ENCODE measurements around the gene PCDH9.
A peak's percentile ranks its signal among the peaks of the same experiment; 100 is the strongest.

Gene PCDH9

DNA sequence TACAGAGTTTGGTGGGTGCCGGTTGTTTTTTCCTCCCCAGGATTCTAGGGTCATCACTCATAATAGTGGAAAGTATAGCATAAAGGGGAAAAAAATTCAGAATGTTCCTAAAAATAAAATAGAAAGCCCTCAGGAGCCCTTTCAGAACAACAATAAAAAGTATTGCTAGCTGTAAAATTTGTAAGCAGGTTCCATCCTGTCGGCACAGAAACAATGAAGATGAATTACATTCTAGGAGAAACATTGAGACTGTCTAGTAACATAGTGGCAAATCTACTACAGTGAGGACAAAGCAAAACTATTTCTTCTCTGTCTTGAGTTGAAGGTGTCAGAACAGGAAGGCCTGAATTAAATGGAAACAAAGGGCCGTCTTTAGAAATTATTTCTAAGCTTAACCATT lies 870.7 kb downstream of the PCDH9 start:
- H4K20me1 ChIP-seq (ENCODE audit: insufficient read depth, low read length): no peaks in the 10 kb centered on the region
- H3K4me2 ChIP-seq (ENCODE audit: low read length): no peak overlapping the region
- no peak overlapping the region for H3K27ac ChIP-seq (ENCODE audit: low read length)
- TF ChIP-seq, protein P1, sequence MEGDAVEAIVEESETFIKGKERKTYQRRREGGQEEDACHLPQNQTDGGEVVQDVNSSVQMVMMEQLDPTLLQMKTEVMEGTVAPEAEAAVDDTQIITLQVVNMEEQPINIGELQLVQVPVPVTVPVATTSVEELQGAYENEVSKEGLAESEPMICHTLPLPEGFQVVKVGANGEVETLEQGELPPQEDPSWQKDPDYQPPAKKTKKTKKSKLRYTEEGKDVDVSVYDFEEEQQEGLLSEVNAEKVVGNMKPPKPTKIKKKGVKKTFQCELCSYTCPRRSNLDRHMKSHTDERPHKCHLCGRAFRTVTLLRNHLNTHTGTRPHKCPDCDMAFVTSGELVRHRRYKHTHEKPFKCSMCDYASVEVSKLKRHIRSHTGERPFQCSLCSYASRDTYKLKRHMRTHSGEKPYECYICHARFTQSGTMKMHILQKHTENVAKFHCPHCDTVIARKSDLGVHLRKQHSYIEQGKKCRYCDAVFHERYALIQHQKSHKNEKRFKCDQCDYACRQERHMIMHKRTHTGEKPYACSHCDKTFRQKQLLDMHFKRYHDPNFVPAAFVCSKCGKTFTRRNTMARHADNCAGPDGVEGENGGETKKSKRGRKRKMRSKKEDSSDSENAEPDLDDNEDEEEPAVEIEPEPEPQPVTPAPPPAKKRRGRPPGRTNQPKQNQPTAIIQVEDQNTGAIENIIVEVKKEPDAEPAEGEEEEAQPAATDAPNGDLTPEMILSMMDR (IDR thresholded peaks at IDR 0.05; ENCODE audit: low read depth, low read length): no peak
- no peak for TF ChIP-seq EZH2phosphoT487 (IDR thresholded peaks at IDR 0.05; ENCODE audit: low read depth)
- no peaks in the 10 kb centered on the region for H3K36me3 ChIP-seq (replicated peaks; ENCODE audit: low read depth, low read length)
- peaks cover 38% of the 10 kb centered on the region for H3K4me1 ChIP-seq (ENCODE audit: low read length)
- no peaks in the 10 kb centered on the region for H3K27me3 ChIP-seq (ENCODE audit: low read depth, low read length)
- H3K9me3 ChIP-seq (ENCODE audit: insufficient read depth, low read length): no peaks in the 10 kb centered on the region
- no peak overlapping the region for H3K9ac ChIP-seq (ENCODE audit: low read length)
- H2AFZ ChIP-seq (ENCODE audit: low read depth, low read length): no peak overlapping the region
- H3K79me2 ChIP-seq (ENCODE audit: low read length): no peaks in the 10 kb centered on the region
- no peak overlapping the region for H3K4me3 ChIP-seq (ENCODE audit: low read length)

DNA sequence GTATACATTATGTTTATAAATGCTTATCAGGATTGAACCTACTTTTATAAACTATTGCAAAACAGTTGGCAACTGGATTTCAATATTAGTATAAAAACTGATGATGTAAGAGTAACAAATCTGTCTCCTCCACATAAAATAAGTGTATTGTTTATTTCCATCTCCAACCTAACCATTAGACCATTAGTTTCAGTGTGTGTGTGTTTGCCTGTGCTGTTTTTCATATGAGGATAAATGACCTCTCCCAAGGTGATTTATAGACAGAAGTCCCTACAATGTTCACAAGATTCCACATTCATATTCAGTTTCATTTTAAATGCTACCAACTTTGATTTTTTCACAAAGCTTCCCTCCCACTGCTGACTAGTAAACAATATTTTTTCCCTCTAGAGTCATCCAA lies 871.6 kb downstream of the PCDH9 start:
- H3K36me3 ChIP-seq (replicated peaks; ENCODE audit: low read depth, low read length): no peaks in the 10 kb centered on the region
- no peaks in the 10 kb centered on the region for H3K79me2 ChIP-seq (ENCODE audit: low read length)
- H3K9me3 ChIP-seq (ENCODE audit: insufficient read depth, low read length): no peaks in the 10 kb centered on the region
- no peaks in the 10 kb centered on the region for H3K27me3 ChIP-seq (ENCODE audit: low read depth, low read length)
- no peak overlapping the region for H3K9ac ChIP-seq (ENCODE audit: low read length)
- H3K27ac ChIP-seq (ENCODE audit: low read length): no peak overlapping the region
- no peaks in the 10 kb centered on the region for H4K20me1 ChIP-seq (ENCODE audit: insufficient read depth, low read length)
- H3K4me2 ChIP-seq (ENCODE audit: low read length): no peak overlapping the region
- peaks cover 37% of the 10 kb centered on the region for H3K4me1 ChIP-seq (ENCODE audit: low read length)
- no peak overlapping the region for H2AFZ ChIP-seq (ENCODE audit: low read depth, low read length)
- TF ChIP-seq, protein P1 (IDR thresholded peaks at IDR 0.05; ENCODE audit: low read depth, low read length): no peak
- TF ChIP-seq EZH2phosphoT487 (IDR thresholded peaks at IDR 0.05; ENCODE audit: low read depth): no peak
- H3K4me3 ChIP-seq (ENCODE audit: low read length): no peak overlapping the region

DNA sequence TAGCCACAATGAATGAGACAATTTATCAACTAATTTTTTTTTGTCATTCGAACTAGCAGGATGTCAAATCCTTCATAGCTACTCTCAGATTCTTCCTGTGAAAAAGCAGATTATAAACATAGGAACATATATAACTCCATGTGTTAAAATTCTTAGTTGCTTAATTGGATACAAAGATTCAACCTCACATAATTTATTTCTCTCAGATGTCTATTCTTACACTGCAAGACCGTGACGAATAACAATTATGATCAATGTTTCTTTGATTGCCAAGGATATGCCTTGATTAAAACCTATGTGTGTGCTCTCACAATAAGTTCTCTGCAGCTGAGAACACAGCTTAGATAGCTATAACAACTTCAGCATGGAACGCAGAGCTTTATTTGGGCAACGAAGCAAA lies 872.7 kb downstream of the PCDH9 start:
- Histone ChIP-seq H3K27ac (ENCODE audit: low read length) (no peak overlapping the region), H3K79me2 (ENCODE audit: low read length) (no peaks in the 10 kb centered on the region), H3K27me3 (ENCODE audit: low read depth, low read length) (no peaks in the 10 kb centered on the region), H3K9me3 (ENCODE audit: insufficient read depth, low read length) (no peaks in the 10 kb centered on the region), H3K4me1 (ENCODE audit: low read length) (peaks cover 26% of the 10 kb centered on the region), H3K36me3 (replicated peaks; ENCODE audit: low read depth, low read length) (no peaks in the 10 kb centered on the region), H3K4me3 (ENCODE audit: low read length) (no peak overlapping the region), H3K4me2 (ENCODE audit: low read length) (no peak overlapping the region), H3K9ac (ENCODE audit: low read length) (no peak overlapping the region), H2AFZ (ENCODE audit: low read depth, low read length) (no peak overlapping the region), H4K20me1 (ENCODE audit: insufficient read depth, low read length) (no peaks in the 10 kb centered on the region)
- TF ChIP-seq EZH2phosphoT487 (IDR thresholded peaks at IDR 0.05; ENCODE audit: low read depth): no peak
- TF ChIP-seq, protein P1 (IDR thresholded peaks at IDR 0.05; ENCODE audit: low read depth, low read length): no peak

GRCh38 chr13:66354879-66355751 lies 875.0 kb downstream of the PCDH9 start:
- H3K27ac ChIP-seq (ENCODE audit: low read length): no peak overlapping the region
- H3K79me2 ChIP-seq (ENCODE audit: low read length): no peaks in the 10 kb centered on the region
- 0 out of 2 replicates have a peak overlapping the region, but pooled peaks have one; percentile 3 for H2AFZ ChIP-seq (ENCODE audit: low read depth, low read length)
- no peak overlapping the region for H3K4me2 ChIP-seq (ENCODE audit: low read length)
- no peaks in the 10 kb centered on the region for H3K27me3 ChIP-seq (ENCODE audit: low read depth, low read length)
- no peak overlapping the region for H3K9ac ChIP-seq (ENCODE audit: low read length)
- H4K20me1 ChIP-seq (ENCODE audit: insufficient read depth, low read length): no peaks in the 10 kb centered on the region
- H3K9me3 ChIP-seq (ENCODE audit: insufficient read depth, low read length): no peaks in the 10 kb centered on the region
- no peaks in the 10 kb centered on the region for H3K36me3 ChIP-seq (replicated peaks; ENCODE audit: low read depth, low read length)
- H3K4me3 ChIP-seq (ENCODE audit: low read length): no peak overlapping the region
- TF ChIP-seq EZH2phosphoT487 (IDR thresholded peaks at IDR 0.05; ENCODE audit: low read depth): no peak
- TF ChIP-seq, protein P1 (IDR thresholded peaks at IDR 0.05; ENCODE audit: low read depth, low read length): no peak
- peaks cover 3% of the 10 kb centered on the region for H3K4me1 ChIP-seq (ENCODE audit: low read length)

Measured in OCI-LY3 (cell line).